Left ventricle myocardium inferior (tissue), 1 donor: ENCODE results near the gene SLC7A14. TPM values are rescaled to one million over a fixed set of nuclear protein-coding genes. Genes with fewer than 3 reads are reported as not detected.

Source experiments
- DNase-seq: peaks from one replicate; pipeline ENCODE4 v3.0.0-alpha.2; 2020
- H3K27ac ChIP-seq: fragments of 200-600 bp; replicated peaks from 2 replicates; pipeline ENCODE4 v1.8.0; 2021
- H3K27me3 ChIP-seq: fragments of 200-600 bp; 2 replicates; pipeline ENCODE4 v1.8.0; 2021; ENCODE audit warnings: low read depth
- H3K36me3 ChIP-seq: fragments of 200-600 bp; 2 replicates; pipeline ENCODE4 v1.8.0; 2021
- H3K4me1 ChIP-seq: fragments of 200-600 bp; 2 replicates; pipeline ENCODE4 v1.8.0; 2021
- H3K4me3 ChIP-seq: fragments of 200-600 bp; 2 replicates; pipeline ENCODE4 v1.8.0; 2021; ENCODE audit warnings: mild to moderate bottlenecking, moderate library complexity
- H3K9me3 ChIP-seq: fragments of 200-600 bp; replicated peaks from 2 replicates; pipeline ENCODE4 v1.8.0; 2021
- intact Hi-C: fragments of 100-400 bp; cut with micrococcal nuclease; formaldehyde crosslinking; loops from one replicate; pipeline ENCODE4 v1.11.0; 2022
- total RNA-seq: library from RNA; stranded (reverse); fragmentation: NEBNext Ultra II Directional; extraction: Animal tissue kit (Norgen Biotek cat#: 25700); gene quantifications from one replicate; pipeline ENCODE4 v1.2.1, GENCODE V29; 2021
- TF ChIP-seq, protein P1 (sequence below): fragments of 200-600 bp; IDR thresholded peaks from 2 replicates; pipeline ENCODE4 v1.8.0; 2021; ENCODE audit warnings: antibody characterized with exemption, mild to moderate bottlenecking, borderline replicate concordance
- donor health status: DM: no; HTN: yes; CAD: no; lungs with severe emphysema.

The SLC7A14 gene
- total RNA-seq, 1 donor from 2014 or later: not detected

DNA sequence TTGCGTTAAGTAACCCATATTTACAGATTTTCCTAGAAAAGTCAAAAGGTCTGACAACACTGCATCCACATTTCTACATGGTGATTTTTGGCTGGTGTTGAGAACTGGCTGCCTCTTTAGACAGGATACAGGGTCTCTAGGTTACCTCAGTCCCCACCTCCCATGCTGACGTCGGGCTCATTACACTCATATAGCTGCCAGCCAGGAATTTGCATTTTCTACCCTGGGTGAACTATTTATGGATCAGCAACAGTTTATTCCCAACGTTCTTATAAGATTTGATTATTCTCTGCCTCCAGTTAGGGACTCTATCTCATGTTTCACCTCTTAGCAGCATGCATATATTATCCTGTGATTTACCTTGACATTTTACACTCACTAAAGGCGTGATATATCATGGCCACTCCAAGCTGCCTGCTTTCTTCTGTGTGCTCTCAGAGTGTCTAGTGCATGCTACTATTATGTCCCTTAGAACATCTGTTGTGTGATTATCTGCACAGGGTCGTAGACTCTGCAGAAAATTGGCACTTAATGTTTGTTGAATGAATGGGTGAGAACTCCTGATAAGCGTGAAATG, 118.2 kb downstream of the SLC7A14 start:
- no peak for DNase-seq
- no peaks in the 10 kb centered on the region for H3K9me3 ChIP-seq
- H3K4me3 ChIP-seq: no peak overlapping the region
- no peaks in the 10 kb centered on the region for H3K36me3 ChIP-seq
- H3K4me1 ChIP-seq: no peaks in the 10 kb centered on the region
- peaks cover 32% of the 10 kb centered on the region for H3K27me3 ChIP-seq
- TF ChIP-seq, protein P1, sequence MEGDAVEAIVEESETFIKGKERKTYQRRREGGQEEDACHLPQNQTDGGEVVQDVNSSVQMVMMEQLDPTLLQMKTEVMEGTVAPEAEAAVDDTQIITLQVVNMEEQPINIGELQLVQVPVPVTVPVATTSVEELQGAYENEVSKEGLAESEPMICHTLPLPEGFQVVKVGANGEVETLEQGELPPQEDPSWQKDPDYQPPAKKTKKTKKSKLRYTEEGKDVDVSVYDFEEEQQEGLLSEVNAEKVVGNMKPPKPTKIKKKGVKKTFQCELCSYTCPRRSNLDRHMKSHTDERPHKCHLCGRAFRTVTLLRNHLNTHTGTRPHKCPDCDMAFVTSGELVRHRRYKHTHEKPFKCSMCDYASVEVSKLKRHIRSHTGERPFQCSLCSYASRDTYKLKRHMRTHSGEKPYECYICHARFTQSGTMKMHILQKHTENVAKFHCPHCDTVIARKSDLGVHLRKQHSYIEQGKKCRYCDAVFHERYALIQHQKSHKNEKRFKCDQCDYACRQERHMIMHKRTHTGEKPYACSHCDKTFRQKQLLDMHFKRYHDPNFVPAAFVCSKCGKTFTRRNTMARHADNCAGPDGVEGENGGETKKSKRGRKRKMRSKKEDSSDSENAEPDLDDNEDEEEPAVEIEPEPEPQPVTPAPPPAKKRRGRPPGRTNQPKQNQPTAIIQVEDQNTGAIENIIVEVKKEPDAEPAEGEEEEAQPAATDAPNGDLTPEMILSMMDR: no peak
- H3K27ac ChIP-seq: no peak overlapping the region
- intact Hi-C loops: no loop called here

DNA sequence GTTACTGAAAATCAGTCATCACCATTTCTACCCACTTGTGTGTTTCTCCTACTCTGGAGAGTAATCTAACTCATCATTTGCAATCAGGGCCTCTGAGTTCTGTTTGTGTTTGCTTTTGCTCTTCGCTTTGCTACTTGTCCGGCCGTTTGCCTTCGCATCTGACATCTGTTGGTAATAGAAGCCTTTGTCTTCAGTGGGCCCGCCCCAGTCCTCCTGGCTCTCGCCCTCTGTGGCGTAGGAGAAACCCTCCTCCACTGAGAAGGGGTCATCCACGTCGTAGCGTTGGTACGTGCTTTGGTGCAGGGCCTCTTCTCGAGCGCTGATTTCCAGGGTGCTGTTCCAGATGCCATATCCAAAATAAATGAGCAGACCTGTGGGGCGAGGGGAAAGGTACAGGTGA, 118.9 kb downstream of the SLC7A14 start:
- Histone ChIP-seq H3K36me3 (no peaks in the 10 kb centered on the region), H3K4me3 (no peak overlapping the region), H3K9me3 (no peaks in the 10 kb centered on the region), H3K27ac (no peak overlapping the region), H3K27me3 (peaks cover 28% of the 10 kb centered on the region), H3K4me1 (no peaks in the 10 kb centered on the region)
- TF ChIP-seq, protein P1: no peak
- intact Hi-C loops: no loop called here
- no peak for DNase-seq

DNA sequence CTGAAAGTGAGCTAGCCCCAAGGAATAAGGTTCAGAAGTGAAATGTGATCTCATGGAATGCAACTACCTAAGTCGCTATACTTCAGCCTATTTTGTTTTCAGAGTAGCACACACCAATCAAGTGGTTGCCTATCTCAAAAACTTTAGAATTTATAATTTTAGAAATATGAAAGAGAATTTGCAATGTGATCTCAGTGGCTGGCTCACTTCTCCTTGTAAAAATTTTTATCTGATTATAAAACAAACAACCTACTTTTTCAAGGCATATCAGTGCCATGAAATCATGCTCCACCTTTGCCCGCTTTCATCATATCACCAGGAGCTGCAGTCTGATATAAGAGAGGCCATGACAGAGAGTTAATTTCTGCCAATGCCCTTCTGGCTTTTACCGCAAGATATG, 119.9 kb downstream of the SLC7A14 start:
- H3K4me3 ChIP-seq: no peak overlapping the region
- no peaks in the 10 kb centered on the region for H3K9me3 ChIP-seq
- H3K36me3 ChIP-seq: no peaks in the 10 kb centered on the region
- intact Hi-C loops: no loop called here
- DNase-seq: no peak
- no peaks in the 10 kb centered on the region for H3K4me1 ChIP-seq
- H3K27me3 ChIP-seq: peaks cover 22% of the 10 kb centered on the region
- H3K27ac ChIP-seq: no peak overlapping the region
- TF ChIP-seq, protein P1: no peak

DNA sequence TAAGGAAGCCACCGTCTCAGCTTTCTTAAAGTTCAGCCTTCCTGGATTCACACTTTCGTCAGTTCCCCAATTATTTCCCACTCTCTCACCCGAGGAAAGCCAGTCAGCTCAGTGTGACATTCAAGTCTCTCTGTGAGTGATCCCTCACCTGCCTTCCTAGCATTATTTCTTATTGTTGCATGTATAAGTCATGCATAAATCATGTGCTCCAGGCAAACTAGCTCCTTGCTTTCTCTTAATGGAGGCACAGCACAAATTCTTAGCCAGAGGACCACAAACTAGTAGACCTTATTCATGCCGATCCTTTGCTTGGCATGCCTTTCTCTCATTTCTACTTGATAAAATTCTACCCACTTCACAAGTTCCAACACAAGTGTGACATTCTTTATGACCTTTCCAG, 122.9 kb downstream of the SLC7A14 start:
- H3K4me3 ChIP-seq: no peak overlapping the region
- peaks cover 15% of the 10 kb centered on the region for H3K27me3 ChIP-seq
- DNase-seq: no peak
- TF ChIP-seq, protein P1: no peak
- intact Hi-C loops: no loop called here
- no peaks in the 10 kb centered on the region for H3K4me1 ChIP-seq
- no peaks in the 10 kb centered on the region for H3K9me3 ChIP-seq
- H3K36me3 ChIP-seq: no peaks in the 10 kb centered on the region
- no peak overlapping the region for H3K27ac ChIP-seq

DNA sequence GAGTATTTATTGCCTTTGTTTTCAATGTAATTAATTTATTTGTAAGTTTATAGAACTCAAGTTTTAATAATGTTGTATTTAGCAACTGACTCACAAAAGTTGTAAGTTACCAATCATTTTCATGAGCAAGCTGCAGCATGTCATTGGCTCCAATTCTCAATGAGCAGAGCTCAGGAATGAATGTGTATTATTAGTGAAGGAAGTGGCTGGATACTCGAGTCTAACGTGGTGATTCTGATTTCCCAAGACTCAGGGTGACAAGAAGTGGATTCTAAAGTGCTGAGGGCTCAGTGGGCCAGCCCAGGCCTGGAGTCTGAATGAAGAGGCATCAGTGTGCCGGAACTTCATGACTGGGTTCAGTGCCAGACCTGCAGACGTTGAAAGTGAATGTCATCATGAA, 127.6 kb downstream of the SLC7A14 start:
- no peaks in the 10 kb centered on the region for H3K9me3 ChIP-seq
- H3K36me3 ChIP-seq: no peaks in the 10 kb centered on the region
- H3K4me1 ChIP-seq: no peaks in the 10 kb centered on the region
- H3K27me3 ChIP-seq: peaks cover 3% of the 10 kb centered on the region
- intact Hi-C loops: no loop called here
- TF ChIP-seq, protein P1: no peak
- DNase-seq: no peak
- no peak overlapping the region for H3K27ac ChIP-seq
- H3K4me3 ChIP-seq: no peak overlapping the region
